ENCODE data around the gene CTDSPL2.

- no peak for TF ChIP-seq CTCF (IDR thresholded peaks at IDR 0.05)
- no peak for TF ChIP-seq POLR2A (IDR thresholded peaks at IDR 0.05)
Measured at GRCh38 chr15:44458429-44458828, 31.0 kb downstream of the CTDSPL2 start.

Data from transverse colon (tissue), 3 donors.